CD4-positive, alpha-beta T cell treated with Interleukin-4 for 1 hour (primary cell): ENCODE results near the gene MORN1.

Experiments
- DNase-seq, 2 donors: peaks; one replicate each; pipeline ENCODE4 v3.0.0-alpha.2; 2020 to 2022

Gene MORN1

DNA sequence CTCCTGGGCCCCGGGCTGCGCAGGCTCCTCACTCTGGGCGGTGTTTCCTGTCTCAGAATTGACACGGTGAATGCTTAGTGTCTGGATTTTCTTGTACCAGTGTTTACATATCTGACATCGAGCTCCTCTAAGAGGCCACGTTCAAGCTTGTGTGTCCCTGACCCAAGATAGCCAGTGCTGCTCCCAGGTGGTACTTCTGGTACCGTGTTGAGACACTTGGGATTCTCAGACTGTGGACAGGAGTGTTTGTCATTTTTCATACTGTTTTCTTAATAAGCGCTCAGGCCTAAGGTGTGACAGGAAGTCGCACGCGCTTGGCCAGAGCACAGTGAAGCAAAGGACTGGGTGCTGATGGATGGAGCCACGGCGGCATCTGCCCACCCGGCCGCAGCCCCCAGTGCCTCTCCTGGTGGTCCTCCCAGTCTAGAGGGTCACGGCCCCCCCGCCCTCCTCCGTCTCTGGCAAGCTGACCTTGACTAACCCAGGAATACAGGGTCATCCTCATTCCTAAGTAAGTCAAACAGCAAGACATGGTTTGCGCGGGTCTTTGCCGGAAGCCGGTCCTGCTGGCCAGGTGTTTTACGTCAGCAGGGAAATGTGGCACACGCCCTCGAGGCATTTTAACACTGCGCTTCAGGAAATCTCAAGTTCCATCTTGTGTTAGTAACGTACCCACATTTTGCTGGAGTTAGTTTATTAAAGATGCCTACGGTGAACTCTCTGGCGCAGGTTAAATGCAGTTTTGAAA, 13.0 kb upstream of the MORN1 start:
- DNase-seq = no peak

DNA sequence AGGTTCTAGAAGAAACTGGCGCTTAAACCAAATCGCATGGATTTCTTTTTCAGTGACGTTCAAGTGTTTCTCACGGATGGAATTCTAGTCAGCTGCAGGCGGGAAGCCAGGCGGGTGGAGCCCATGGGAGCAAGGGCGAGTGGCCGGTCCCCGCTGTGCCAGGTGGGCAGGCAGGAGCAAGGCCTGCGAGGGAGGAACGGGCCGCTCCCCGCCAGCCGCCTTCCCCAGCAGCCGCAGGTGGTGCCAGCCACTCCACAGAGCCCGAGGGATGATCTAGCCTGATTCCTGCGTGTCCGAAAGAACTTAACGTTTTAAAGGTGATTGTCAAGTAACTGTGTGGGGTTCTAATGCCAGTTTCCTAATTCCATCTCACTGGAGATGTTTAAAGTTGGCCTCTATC, 11.9 kb upstream of the MORN1 start:
- DNase-seq = no peak

DNA sequence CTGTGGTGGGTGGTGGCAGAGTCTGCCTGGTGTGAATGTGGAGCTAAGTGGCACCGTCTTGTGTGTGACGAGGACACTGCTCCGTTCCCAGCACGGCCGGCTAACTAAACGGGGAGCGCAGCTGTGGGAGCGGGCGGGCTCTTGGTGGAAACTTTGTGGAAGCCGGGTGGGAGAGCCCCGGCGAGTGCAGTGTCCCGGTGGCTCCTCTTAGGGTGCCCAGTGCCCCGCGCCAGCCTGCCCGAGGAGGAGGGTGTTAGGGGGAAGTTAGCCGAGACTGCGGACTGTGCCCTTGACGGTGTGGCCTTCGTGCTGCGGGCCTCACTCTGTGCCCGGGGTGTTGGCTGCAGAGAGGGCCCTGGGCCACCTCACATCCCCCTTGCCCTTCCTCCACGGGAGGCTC, 11.1 kb upstream of the MORN1 start:
- no peak for DNase-seq

DNA sequence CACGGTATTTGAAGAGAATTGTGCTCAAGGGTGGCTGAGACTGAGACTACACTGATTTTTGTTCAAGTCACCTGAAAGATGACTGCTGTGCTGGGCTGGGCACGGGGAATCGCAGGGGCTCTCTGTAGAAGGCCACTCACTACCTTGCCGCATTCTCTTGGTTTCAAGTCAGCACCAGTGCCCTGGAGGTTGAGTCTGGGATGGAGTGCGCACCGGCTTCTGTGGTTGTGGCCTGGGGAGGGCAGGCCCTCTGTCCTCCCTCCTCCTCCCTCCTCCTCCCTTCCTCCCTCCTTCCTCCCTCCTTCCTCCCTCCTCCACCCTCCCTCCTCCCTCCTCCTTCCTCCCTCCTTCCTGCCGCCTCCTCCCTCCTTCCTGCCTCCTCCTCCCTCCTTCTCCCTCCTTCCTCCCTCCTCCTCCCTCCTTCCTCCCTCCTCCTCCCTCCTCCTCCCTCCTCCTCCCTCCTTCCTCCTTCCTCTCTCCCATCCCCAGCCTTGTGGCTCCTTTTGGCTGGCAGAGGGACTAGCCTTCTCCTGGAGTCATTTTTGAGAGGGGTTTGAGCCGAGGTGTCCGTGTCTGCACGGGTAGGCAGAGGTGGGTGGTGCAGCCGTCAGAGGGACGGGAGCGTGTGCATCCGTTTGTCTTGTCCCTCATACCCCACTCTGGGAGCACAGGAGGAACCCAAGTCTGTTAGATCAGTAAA, 9.7 kb upstream of the MORN1 start:
- no peak for DNase-seq

DNA sequence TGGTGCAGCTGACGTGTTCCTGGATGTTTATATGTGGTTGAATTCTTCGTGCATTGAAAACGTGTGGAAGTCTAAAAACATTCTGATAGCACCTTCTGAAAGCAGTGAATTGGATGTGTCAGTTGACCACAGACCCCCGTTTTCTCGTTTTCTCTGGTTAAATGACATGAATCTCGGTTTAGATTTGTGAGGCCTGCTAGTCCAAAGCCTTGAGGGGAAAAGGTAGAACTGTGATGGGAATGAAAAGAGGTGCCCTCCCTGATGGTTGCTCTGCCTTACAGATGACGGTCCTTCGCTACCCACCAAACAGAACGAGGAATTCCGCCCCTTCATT, 9.2 kb upstream of the MORN1 start:
- no peak for DNase-seq

DNA sequence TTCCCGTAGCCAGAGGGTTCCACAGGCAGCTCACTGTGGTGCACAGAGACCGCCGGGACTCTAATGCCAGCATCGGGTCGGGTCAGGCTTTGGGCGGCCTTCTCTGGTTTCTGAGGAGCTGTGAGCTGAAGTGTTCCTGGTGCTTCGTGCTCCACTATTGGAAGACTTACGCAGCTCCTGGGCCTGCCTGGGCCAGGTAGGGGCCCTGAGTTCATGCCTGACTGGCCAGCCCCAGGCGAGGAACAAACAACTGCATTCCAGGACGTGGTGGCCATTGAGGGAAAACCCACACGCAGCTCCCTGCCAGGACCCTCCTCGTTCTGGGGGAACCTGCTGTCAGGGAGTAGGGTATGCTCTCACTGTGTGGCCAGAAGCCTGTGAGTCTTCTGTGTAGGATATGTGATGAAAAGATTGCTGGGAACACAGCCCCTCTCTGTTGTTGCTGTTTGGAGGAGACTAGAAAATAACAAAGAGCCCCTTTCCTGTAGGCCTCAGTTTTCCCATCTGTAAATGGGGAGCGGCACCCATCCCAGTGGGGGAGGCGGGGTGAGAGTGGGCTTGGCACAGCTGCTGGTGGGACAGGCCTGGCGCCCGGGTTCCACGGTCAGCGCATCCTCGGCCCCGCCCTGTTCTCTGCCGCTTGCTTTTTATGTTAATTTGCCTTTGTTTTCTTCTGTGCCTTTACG, 8.7 kb upstream of the MORN1 start:
- DNase-seq = no peak

GRCh38 chr1:2398871-2399270, 7.5 kb upstream of the MORN1 start:
- no peak for DNase-seq

- no peak for DNase-seq
Measured at GRCh38 chr1:2397007-2397679, 5.8 kb upstream of the MORN1 start.

GRCh38 chr1:2396476-2396875, 5.1 kb upstream of the MORN1 start:
- no peak for DNase-seq

GRCh38 chr1:2396059-2396458, 4.7 kb upstream of the MORN1 start:
- DNase-seq = no peak

GRCh38 chr1:2395245-2395644, 3.9 kb upstream of the MORN1 start:
- no peak for DNase-seq

DNA sequence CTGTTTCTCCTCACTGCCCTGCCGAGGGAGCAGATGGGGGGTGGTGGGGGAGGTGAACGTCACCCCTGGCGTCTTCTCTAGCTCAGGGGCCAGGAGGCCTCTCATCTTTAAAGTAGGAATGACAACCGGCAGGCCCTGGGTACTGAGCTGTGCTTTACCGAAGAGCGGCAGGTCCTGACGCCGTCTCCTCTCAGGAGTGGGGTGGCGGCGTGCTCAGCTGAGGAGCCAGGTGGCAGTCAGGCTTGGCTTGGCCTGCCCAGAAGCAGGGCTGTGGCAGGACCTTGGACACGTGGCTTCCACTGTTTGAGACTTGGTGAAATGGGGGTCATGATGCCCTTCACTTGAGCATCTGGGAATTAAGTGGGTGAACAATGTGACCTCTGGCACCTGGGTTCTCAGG, 3.4 kb upstream of the MORN1 start:
- no peak for DNase-seq

DNA sequence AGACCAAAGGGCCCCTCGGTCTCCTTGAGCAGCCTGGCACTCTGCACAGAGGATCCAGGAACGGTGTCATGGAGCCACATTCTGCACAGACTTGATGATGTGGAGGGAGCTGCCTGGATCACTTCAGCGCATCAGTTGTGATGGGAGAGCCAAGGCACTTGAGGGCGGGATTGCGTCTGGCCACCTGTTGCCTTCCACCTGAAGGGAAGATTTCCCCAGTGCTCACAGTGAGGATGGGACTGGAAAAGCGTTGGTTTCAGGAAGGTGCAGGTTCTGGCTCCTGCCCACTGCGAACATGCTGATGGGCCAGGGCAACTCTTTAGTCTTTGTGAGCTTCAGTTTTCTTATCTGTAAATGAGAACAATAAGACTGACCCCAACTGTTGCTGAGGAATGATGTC, 2.9 kb upstream of the MORN1 start:
- DNase-seq = no peak

- no peak for DNase-seq
Measured at GRCh38 chr1:2393471-2393877, 2.1 kb upstream of the MORN1 start.

DNA sequence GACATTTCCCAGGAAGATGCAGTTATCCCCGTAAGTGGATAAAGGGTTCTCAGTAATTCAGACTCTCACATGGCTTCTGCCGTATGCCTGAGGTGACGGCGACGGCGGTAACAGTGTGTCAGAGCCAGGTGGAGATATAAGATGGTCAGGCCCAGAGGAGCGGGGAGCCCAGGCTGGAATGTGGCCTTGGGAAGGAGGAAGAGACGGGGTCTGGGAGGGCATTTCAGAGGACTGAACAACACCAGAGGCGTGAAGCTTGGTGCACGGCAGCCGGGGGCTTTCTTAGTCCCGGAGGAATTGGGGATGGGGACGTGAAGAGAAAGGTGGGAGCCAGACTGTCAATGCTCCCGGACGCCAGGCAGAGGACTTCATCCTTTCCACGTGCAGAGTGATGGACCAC, 1.3 kb upstream of the MORN1 start:
- no peak for DNase-seq

DNA sequence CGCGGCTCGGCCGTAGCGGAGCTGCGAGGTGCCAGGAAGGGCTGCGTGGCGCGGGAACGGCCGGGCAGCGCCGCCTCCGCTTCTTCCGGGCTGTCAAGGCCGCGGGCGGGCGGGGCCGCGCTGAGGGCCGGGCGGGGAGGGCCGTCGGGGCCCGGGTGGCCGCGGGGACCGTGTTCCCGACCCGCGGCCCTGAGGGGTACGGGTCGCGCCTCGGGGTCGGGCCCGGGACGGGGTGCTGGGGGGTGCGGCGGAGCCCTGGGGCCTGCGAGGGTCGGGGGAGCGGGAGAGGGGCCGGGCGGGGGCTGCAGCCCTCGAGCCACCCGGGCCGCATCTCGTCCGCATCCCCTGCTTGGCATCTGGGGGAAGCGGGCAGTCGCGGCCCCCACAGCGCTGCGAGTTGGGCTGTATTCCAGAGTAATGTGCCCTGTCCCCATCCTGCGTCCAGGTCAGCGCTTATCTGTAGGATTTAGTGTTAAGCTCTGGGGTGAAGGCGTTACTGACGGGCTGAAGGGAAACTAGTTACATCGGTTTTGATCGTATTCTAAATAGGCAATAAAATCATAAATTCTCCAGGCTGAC, 666 bp upstream of the MORN1 start:
- no peak for DNase-seq

GRCh38 chr1:2389644-2390043, 1.7 kb downstream of the MORN1 start:
- no peak for DNase-seq

DNA sequence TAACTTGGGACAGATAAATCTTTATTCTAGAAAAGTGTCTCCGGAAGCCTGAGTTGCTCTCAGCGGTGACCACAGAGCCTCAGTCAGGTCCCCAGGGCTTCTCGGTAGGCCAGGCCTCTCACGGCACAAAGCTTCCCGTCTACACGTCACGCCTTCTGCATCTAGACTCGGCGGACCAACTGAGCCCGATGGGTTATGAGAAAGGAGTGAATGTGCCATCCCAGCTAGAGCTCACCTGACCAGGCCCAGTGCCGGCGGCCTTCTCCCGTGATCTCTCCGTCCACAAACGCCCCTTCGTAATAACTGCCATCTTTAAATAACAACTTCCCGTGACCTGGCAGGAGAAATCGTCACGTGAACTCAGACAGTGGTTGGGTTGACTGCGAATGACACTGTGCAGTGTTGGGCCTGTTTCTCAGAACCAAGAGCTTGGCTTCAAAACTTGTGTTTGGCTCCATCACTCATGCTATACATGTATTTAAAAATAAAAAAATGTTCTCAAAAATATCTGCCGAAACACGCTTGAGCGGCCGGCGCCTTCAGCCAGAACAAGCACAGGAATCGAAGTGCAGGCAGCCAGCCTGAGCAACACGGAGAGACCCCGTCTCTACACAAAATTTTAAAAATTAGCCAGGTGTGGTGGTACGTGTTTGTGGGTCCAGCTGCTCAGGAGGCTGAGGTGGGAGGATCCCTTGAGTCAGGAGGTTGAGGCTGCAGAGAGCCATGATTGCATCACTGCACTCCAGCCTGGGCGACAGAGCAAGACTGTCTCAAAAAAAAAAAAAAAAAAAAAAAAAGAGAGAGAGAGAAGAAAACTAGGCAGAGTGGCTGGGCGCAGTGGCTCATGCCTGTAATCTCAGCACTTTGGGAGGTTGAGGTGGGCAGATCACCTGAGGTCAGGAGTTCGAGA, 3.1 kb downstream of the MORN1 start:
- DNase-seq = no peak

DNA sequence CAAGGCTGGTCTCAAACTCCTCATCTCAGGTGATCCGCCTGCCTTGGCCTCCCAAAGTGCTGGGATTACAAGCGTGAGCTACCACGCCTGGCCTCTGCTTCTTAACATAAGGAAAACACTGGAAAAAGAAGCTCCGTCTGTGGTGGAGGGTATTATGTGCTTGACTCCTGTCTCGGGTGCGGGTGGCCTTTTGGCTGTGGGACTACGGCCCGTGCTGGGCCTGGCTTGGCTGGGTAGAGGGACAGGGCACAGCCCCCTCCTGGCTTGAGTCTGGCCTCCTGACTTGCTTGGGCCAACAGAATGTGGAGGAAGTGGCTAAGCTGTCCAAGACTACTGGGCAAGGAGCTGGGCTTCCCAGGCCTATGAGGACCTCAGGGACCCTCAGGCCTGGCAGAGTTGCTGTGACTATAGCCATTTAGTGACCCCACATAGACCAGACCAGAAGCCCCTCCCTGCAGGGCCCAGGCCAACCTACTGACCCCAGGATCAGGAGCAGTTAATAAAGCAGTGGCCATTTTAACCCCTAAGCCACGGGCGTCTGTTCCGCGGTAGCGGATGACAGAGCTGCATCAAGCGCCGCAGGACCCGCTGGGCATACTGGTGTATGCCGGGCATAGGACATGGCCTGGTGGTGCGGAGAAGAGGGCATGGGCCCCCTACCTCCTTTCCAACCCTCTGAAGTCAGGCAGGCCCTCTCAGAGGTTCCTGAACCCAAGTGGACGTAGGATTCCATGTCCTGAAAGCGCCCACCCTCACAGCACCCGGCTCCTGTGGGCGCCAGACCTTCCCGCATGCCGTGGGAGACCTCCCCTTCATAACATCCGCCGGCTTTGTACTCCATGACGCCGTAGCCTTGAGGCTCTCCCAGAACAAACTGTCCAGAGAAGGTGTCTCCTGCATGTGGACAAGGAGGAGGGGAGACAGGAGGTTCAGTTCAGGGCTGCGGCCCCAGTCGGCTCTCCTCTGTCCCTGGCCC, 4.4 kb downstream of the MORN1 start:
- DNase-seq = no peak

DNA sequence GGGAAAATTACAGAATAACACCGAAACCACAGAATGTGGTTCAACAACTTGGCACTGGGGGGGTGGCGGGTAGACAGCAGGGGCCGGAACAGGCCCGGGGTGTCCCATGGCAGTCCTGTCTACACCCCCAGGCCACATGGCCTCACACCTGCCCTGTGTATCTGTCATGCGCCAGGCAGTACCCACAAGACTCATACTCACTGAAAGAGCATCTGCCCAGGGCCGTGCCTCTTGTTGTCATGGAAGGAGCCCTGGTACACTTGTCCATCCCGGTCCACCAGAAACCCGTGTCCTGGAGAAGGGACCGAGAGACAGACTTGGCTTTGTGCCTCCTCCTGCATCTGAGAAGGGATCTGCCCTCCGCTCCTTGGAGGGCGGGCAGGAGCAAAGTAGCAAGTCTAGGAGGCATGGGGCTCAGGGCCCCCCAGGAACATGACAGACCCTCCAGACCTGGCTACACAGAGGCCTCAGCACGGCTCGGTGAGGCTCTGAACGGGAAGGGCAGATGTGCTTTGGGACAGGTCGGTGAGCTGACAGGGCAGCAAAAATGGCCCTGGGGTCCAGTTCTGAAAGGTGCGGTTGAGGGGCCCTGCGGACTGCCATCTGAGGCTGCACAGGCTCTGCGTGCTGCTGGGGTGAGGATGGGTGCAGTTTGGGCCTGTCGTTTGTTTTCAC, 5.6 kb downstream of the MORN1 start:
- DNase-seq = no peak
